ENCODE measurements around the gene DENND1B. TPM values are rescaled to one million over a fixed set of nuclear protein-coding genes. Genes with fewer than 3 reads are reported as not detected.
A peak's percentile ranks its signal among the peaks of the same experiment; 100 is the strongest.

The DENND1B gene
- total and polyA plus RNA-seq, 2 donors (not counting 1 experiment from before 2014, with no cell fraction given), result 4.3 to 25.4 TPM

- H2AFZ ChIP-seq (ENCODE audit: insufficient read depth, low read depth, low read length, poor library complexity, severe bottlenecking), result no peak overlapping the region
- no peaks in the 10 kb centered on the region for H3K79me2 ChIP-seq (ENCODE audit: control insufficient read depth, insufficient read depth, low read length)
- DNase-seq, result no peak
- H3K4me3 ChIP-seq (ENCODE audit: control extremely low read depth in 1 of 5, extremely low read depth in 1 of 5, insufficient read depth in 1 of 5, low read depth in 2 of 5, low read length in 4 of 5), result no peak overlapping the region
- no peak overlapping the region for H3K27ac ChIP-seq (ENCODE audit: low read length in 2 of 2)
- no peak for ATAC-seq (ENCODE audit: low read depth)
- no peak overlapping the region for H3K4me3 Mint-ChIP-seq
- H3K36me3 ChIP-seq (replicated peaks in 1 of 2; ENCODE audit: control extremely low read depth in 1 of 2, control insufficient read depth in 1 of 2, extremely low read depth in 1 of 2, insufficient read depth in 2 of 2, low read length in 1 of 2), result no peaks in the 10 kb centered on the region
- H4K20me1 ChIP-seq (ENCODE audit: control insufficient read depth, insufficient read depth, low read length, poor library complexity, severe bottlenecking), result no peaks in the 10 kb centered on the region
- H3K27me3 ChIP-seq (replicated peaks in 1 of 4; ENCODE audit: control extremely low read depth in 1 of 4, control insufficient read depth in 3 of 4, insufficient read depth in 4 of 4, low read length in 3 of 4), result no peaks in the 10 kb centered on the region
- no peak overlapping the region for H3K4me2 ChIP-seq (replicated peaks; ENCODE audit: low read depth, low read length, poor library complexity, severe bottlenecking)
- no peaks in the 10 kb centered on the region for H3K9me3 Mint-ChIP-seq (ENCODE audit: insufficient read depth)
- H3K4me1 Mint-ChIP-seq, result peaks cover 47% of the 10 kb centered on the region
- CTCF ChIA-PET, result interaction anchor here (0.7 to 1.3 kb wide), 2 partner anchors 87 to 89 kb away, joined by 3 read pairs; no protein-coding TSS in a partner anchor
- intact Hi-C loops (cut with micrococcal nuclease), result loop anchor here (5.0 to 10.0 kb wide), 2 partner anchors 165 to 377 kb away; partner anchors contain the start of gene NEK7
- H3K27me3 Mint-ChIP-seq, result no peaks in the 10 kb centered on the region
- H3K4me1 ChIP-seq (ENCODE audit: control insufficient read depth in 2 of 2, insufficient read depth in 2 of 2, low read length in 2 of 2), result peaks cover 23 to 30% of the 10 kb centered on the region in 2 donors
- no peak overlapping the region for H3K27ac Mint-ChIP-seq
- H3K9me3 ChIP-seq (ENCODE audit: control extremely low read depth in 1 of 3, control insufficient read depth in 2 of 3, insufficient read depth in 1 of 3, low read length in 2 of 3), result peaks cover 0 to 2% (median 0%) of the 10 kb centered on the region in 3 donors
- H3K9ac ChIP-seq (ENCODE audit: low read length), result no peak overlapping the region
- TF ChIP-seq CTCF (IDR thresholded peaks at IDR 0.05) (no peak), EZH2 (IDR thresholded peaks at IDR 0.05; ENCODE audit: borderline replicate concordance, insufficient read depth, low read depth, low read length, poor library complexity, severe bottlenecking) (no peak)
- POLR2A ChIA-PET, result no interaction called here
Observed at GRCh38 chr1:197779921-197780320, 4.6 kb upstream of the DENND1B start.

- Histone ChIP-seq H3K27ac (ENCODE audit: low read length in 2 of 2) (peak overlapping the region in 1 of 2 donors; percentile 38), H3K9me3 (ENCODE audit: control extremely low read depth in 1 of 3, control insufficient read depth in 2 of 3, insufficient read depth in 1 of 3, low read length in 2 of 3) (peaks cover 0 to 2% (median 0%) of the 10 kb centered on the region in 3 donors), H4K20me1 (ENCODE audit: control insufficient read depth, insufficient read depth, low read length, poor library complexity, severe bottlenecking) (no peaks in the 10 kb centered on the region), H3K36me3 (replicated peaks in 1 of 2; ENCODE audit: control extremely low read depth in 1 of 2, control insufficient read depth in 1 of 2, extremely low read depth in 1 of 2, insufficient read depth in 2 of 2, low read length in 1 of 2) (no peaks in the 10 kb centered on the region), H3K4me2 (replicated peaks; ENCODE audit: low read depth, low read length, poor library complexity, severe bottlenecking) (peak overlapping the region; percentile 62), H3K27me3 (replicated peaks in 1 of 4; ENCODE audit: control extremely low read depth in 1 of 4, control insufficient read depth in 3 of 4, insufficient read depth in 4 of 4, low read length in 3 of 4) (no peaks in the 10 kb centered on the region), H3K9ac (ENCODE audit: low read length) (peak overlapping the region; percentile 36), H3K4me1 (ENCODE audit: control insufficient read depth in 2 of 2, insufficient read depth in 2 of 2, low read length in 2 of 2) (peaks cover 24 to 40% of the 10 kb centered on the region in 2 donors), H3K79me2 (ENCODE audit: control insufficient read depth, insufficient read depth, low read length) (peaks cover 4% of the 10 kb centered on the region), H2AFZ (ENCODE audit: insufficient read depth, low read depth, low read length, poor library complexity, severe bottlenecking) (peak overlapping the region; percentile 29), H3K4me3 (ENCODE audit: control extremely low read depth in 1 of 5, extremely low read depth in 1 of 5, insufficient read depth in 1 of 5, low read depth in 2 of 5, low read length in 4 of 5) (peak overlapping the region in 2 of 5 experiments; percentile 17 to 33)
- H3K27me3 Mint-ChIP-seq, result no peaks in the 10 kb centered on the region
- H3K4me3 Mint-ChIP-seq, result peak overlapping the region; percentile 35
- DNase-seq, result peak; percentile 37
- ATAC-seq (ENCODE audit: low read depth), result no peak
- TF ChIP-seq CTCF (IDR thresholded peaks at IDR 0.05), result no peak
- TF ChIP-seq EZH2 (IDR thresholded peaks at IDR 0.05; ENCODE audit: borderline replicate concordance, insufficient read depth, low read depth, low read length, poor library complexity, severe bottlenecking), result no peak
- ChIA-PET CTCF (no interaction called here), POLR2A (no interaction called here)
- intact Hi-C loops (cut with micrococcal nuclease), result loop anchor here (5.0 to 10.0 kb wide), 2 partner anchors 164 to 379 kb away; partner anchors contain the start of gene NEK7
- 86% methylated on average over 1 of the region's 4 CpGs for WGBS (ENCODE audit: insufficient coverage)
- peak overlapping the region; percentile 38 for H3K27ac Mint-ChIP-seq
- H3K4me1 Mint-ChIP-seq, result peaks cover 59% of the 10 kb centered on the region
- H3K9me3 Mint-ChIP-seq (ENCODE audit: insufficient read depth), result no peaks in the 10 kb centered on the region
Observed at GRCh38 chr1:197778366-197778945, 3.2 kb upstream of the DENND1B start.
